Cardiac muscle cell (in vitro differentiated cells and primary cell): ENCODE results near the gene ETAA1. TPM values are rescaled to one million over a fixed set of nuclear protein-coding genes. Genes with fewer than 3 reads are reported as not detected.

Experiments used
- DNase-seq, 2 donors: peaks; one replicate each; pipeline versions ENCODE4 v3.0.0 to v3.0.0-alpha.2; 2010 to 2017; ENCODE audit warnings: low read depth in 1 of 2, low spot score in 1 of 2
- H3K27ac ChIP-seq: fragments of 200-600 bp; sonication (generic); 2 replicates; pipeline ENCODE4 v1.5.1; 2016
- H3K27me3 ChIP-seq: fragments of 200-600 bp; sonication (generic); 2 replicates; pipeline ENCODE4 v1.6.0; 2016; ENCODE audit warnings: control low read depth
- H3K36me3 ChIP-seq: fragments of 200-600 bp; sonication (generic); 2 replicates; pipeline ENCODE4 v1.5.1; 2016; ENCODE audit warnings: control low read depth
- H3K4me1 ChIP-seq: fragments of 200-600 bp; sonication (generic); 2 replicates; pipeline ENCODE4 v1.8.1; 2017; ENCODE audit warnings: low read depth, mild to moderate bottlenecking, mixed run types
- H3K4me3 ChIP-seq: fragments of 200-600 bp; sonication (generic); 2 replicates; pipeline ENCODE4 v1.5.1; 2016; ENCODE audit warnings: mild to moderate bottlenecking
- H3K9me3 ChIP-seq: fragments of 200-600 bp; sonication (generic); 2 replicates; pipeline ENCODE4 v1.5.1; 2017; ENCODE audit warnings: low read depth, mild to moderate bottlenecking, control low read depth
- CTCF ChIP-seq: IDR thresholded peaks from 2 replicates; pipeline ENCODE4 v1.5.1; 2012; ENCODE audit warnings: low read depth, mild to moderate bottlenecking, low read length
- polyA plus RNA-seq: library from polyadenylated mRNA; unstranded; fragments of >200 nt; fragmentation: Nextera tagmentation; extraction: Ambion mirVana; gene quantifications from 2 replicates; pipeline ENCODE4 v1.2.1, GENCODE V29; 2016
- total RNA-seq: library from RNA; depleted of rRNA; stranded (reverse); fragments of >200 nt; gene quantifications from 2 replicates; pipeline ENCODE4 v1.2.3, GENCODE V29; 2016

ETAA1 gene
- total and polyA plus RNA-seq, 2 experiments from 2014 or later: 8.9 to 26.5 TPM

- TF ChIP-seq CTCF: no peak
- Histone ChIP-seq H3K4me3 (no peak overlapping the region), H3K36me3 (no peaks in the 10 kb centered on the region), H3K27me3 (no peaks in the 10 kb centered on the region), H3K27ac (no peak overlapping the region), H3K9me3 (no peaks in the 10 kb centered on the region), H3K4me1 (peaks cover 3% of the 10 kb centered on the region)
- no peak for DNase-seq
Observed at GRCh38 chr2:67393237-67393636, 3.9 kb upstream of the ETAA1 start.

- Histone ChIP-seq H3K4me3 (no peak overlapping the region), H3K36me3 (no peaks in the 10 kb centered on the region), H3K27me3 (no peaks in the 10 kb centered on the region), H3K27ac (no peak overlapping the region), H3K4me1 (peaks cover 6% of the 10 kb centered on the region), H3K9me3 (no peaks in the 10 kb centered on the region)
- TF ChIP-seq CTCF: no peak
- peak in 1 of 2 donors; percentile 59 for DNase-seq
Observed at GRCh38 chr2:67394734-67395133, 2.4 kb upstream of the ETAA1 start.

GRCh38 chr2:67399144-67399543 lies 2.0 kb downstream of the ETAA1 start:
- H3K27me3 ChIP-seq: no peaks in the 10 kb centered on the region
- H3K4me1 ChIP-seq: peaks cover 6% of the 10 kb centered on the region
- H3K4me3 ChIP-seq: no peak overlapping the region
- TF ChIP-seq CTCF: no peak
- no peak overlapping the region for H3K27ac ChIP-seq
- H3K36me3 ChIP-seq: peaks cover 25% of the 10 kb centered on the region
- no peaks in the 10 kb centered on the region for H3K9me3 ChIP-seq
- no peak for DNase-seq

- no peak for TF ChIP-seq CTCF
- no peaks in the 10 kb centered on the region for H3K9me3 ChIP-seq
- H3K27ac ChIP-seq: no peak overlapping the region
- peak in 1 of 2 donors; percentile 64 for DNase-seq
- H3K4me3 ChIP-seq: no peak overlapping the region
- H3K36me3 ChIP-seq: peaks cover 34% of the 10 kb centered on the region
- no peaks in the 10 kb centered on the region for H3K27me3 ChIP-seq
- peaks cover 6% of the 10 kb centered on the region for H3K4me1 ChIP-seq
Observed at GRCh38 chr2:67399831-67400489, 2.8 kb downstream of the ETAA1 start.

- Histone ChIP-seq H3K27ac (no peak overlapping the region), H3K4me3 (no peak overlapping the region), H3K9me3 (no peaks in the 10 kb centered on the region), H3K4me1 (peaks cover 6% of the 10 kb centered on the region), H3K36me3 (peaks cover 40% of the 10 kb centered on the region), H3K27me3 (no peaks in the 10 kb centered on the region)
- no peak for DNase-seq
- no peak for TF ChIP-seq CTCF
Observed at GRCh38 chr2:67400560-67401485, 3.7 kb downstream of the ETAA1 start.
